Activated CD8-positive, alpha-beta T cell treated with anti-CD3 and anti-CD28 coated beads for 36 hours (primary cell): ENCODE results near the gene CACTIN. TPM values are rescaled to one million over a fixed set of nuclear protein-coding genes. Genes with fewer than 3 reads are reported as not detected.

Experiments used
- ATAC-seq: fragments of 200-7000 bp; cut with Tn5 transposase; one replicate; pipeline ENCODE4 v1.10.0; 2021; ENCODE audit warnings: mild to moderate bottlenecking, moderate library complexity
- CTCF ChIA-PET: fragments of 350-600 bp; sonication (Branson Sonifier 250); formaldehyde crosslinking; loops from one replicate; lab custom pipeline; 2021; ENCODE audit warnings: antibody characterized with exemption; lab: Charles Lee
- POLR2A ChIA-PET: fragments of 350-600 bp; sonication (Branson Sonifier 250); formaldehyde crosslinking; loops from one replicate; lab custom pipeline; 2021; ENCODE audit warnings: antibody characterized with exemption; lab: Charles Lee
- DNase-seq: peaks from one replicate; pipeline ENCODE4 v3.0.0-alpha.2; 2020
- H3K27ac Mint-ChIP-seq: one replicate; pipeline ENCODE4 v1.8.0; 2021; ENCODE audit warnings: mild to moderate bottlenecking, mixed read lengths
- H3K27me3 Mint-ChIP-seq: one replicate; pipeline ENCODE4 v1.8.0; 2021; ENCODE audit warnings: mixed read lengths
- H3K36me3 Mint-ChIP-seq: one replicate; pipeline ENCODE4 v1.8.0; 2021; ENCODE audit warnings: low read depth, mixed read lengths
- H3K4me1 Mint-ChIP-seq: one replicate; pipeline ENCODE4 v1.8.0; 2021; ENCODE audit warnings: low read depth, mixed read lengths
- H3K4me3 Mint-ChIP-seq: one replicate; pipeline ENCODE4 v1.8.0; 2021; ENCODE audit warnings: mild to moderate bottlenecking, moderate library complexity, mixed read lengths
- H3K9me3 Mint-ChIP-seq: one replicate; pipeline ENCODE4 v1.8.0; 2021; ENCODE audit warnings: mixed read lengths
- intact Hi-C: fragments of 100-400 bp; cut with micrococcal nuclease; formaldehyde crosslinking; loops from one replicate; pipeline ENCODE4 v1.10.0; 2022
- total RNA-seq, 2 experiments: library from RNA; stranded (reverse); gene quantifications; one replicate each; pipeline ENCODE4 v1.2.3, GENCODE V29; 2021
- TF ChIP-seq, protein P1 (sequence below): fragments of 200-600 bp; IDR thresholded peaks from one replicate; pipeline ENCODE4 v1.8.0; 2022; ENCODE audit warnings: antibody characterized with exemption, mild to moderate bottlenecking

CACTIN gene
- total RNA-seq, 2 experiments from 2014 or later, result 25.9 to 28.5 TPM

DNA sequence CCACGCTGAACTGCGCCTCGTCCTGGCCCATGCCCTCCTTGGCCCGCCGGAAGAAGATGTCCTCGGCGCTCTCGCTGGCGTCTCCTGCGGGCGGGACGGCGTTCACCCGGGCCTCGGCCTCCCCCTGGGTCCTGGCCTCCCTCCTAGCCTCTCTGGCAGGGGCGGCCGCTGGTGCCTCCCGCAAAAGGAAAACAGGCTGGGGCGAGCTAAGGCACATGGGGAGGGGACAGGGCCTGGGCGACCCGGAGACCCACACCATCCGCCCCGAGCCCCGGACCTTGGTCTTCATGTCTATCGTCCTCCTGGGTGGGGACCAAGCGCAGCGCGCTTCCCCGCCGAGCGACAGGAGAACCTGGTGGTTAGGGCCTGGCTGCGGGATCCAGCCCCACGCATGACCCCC, 14.3 kb downstream of the CACTIN start:
- ChIA-PET POLR2A (no interaction called here), CTCF (interaction anchor here (1.0 kb wide), 1 partner anchor 67 kb away, joined by 3 read pairs; no protein-coding TSS in a partner anchor)
- TF ChIP-seq, protein P1, sequence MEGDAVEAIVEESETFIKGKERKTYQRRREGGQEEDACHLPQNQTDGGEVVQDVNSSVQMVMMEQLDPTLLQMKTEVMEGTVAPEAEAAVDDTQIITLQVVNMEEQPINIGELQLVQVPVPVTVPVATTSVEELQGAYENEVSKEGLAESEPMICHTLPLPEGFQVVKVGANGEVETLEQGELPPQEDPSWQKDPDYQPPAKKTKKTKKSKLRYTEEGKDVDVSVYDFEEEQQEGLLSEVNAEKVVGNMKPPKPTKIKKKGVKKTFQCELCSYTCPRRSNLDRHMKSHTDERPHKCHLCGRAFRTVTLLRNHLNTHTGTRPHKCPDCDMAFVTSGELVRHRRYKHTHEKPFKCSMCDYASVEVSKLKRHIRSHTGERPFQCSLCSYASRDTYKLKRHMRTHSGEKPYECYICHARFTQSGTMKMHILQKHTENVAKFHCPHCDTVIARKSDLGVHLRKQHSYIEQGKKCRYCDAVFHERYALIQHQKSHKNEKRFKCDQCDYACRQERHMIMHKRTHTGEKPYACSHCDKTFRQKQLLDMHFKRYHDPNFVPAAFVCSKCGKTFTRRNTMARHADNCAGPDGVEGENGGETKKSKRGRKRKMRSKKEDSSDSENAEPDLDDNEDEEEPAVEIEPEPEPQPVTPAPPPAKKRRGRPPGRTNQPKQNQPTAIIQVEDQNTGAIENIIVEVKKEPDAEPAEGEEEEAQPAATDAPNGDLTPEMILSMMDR, result no peak
- no peak overlapping the region for H3K4me3 Mint-ChIP-seq
- intact Hi-C loops, result no loop called here
- DNase-seq (no peak), ATAC-seq (no peak)
- no peaks in the 10 kb centered on the region for H3K9me3 Mint-ChIP-seq
- peaks cover 9% of the 10 kb centered on the region for H3K36me3 Mint-ChIP-seq
- H3K27me3 Mint-ChIP-seq, result no peaks in the 10 kb centered on the region
- peaks cover 11% of the 10 kb centered on the region for H3K4me1 Mint-ChIP-seq
- no peak overlapping the region for H3K27ac Mint-ChIP-seq

DNA sequence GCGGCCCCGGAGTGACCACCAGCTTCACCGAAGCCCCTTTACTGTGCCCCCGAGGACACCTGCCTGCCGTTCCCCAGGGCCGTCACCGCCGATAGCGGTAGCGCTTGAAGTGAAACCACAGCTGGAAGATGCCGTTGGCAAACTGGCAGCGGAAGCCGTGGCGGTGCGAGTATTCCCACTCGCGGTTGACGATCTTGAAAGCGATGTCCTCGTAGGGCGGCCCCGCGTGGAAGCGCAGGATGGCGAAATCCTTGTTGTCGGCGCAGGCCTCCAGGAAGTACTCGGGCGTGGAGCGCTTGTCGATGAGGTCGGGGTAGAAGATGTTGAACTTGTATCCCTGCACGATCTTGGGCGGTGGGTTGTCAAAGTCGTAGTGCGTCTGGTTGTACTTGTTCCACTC, 14.7 kb downstream of the CACTIN start:
- Mint-ChIP-seq H3K4me3 (no peak overlapping the region), H3K4me1 (peaks cover 11% of the 10 kb centered on the region), H3K9me3 (no peaks in the 10 kb centered on the region), H3K27ac (no peak overlapping the region), H3K27me3 (no peaks in the 10 kb centered on the region), H3K36me3 (peaks cover 9% of the 10 kb centered on the region)
- intact Hi-C loops, result no loop called here
- POLR2A ChIA-PET, result no interaction called here
- no peak for DNase-seq
- CTCF ChIA-PET, result interaction anchor here (1.0 kb wide), 1 partner anchor 67 kb away, joined by 3 read pairs; no protein-coding TSS in a partner anchor
- ATAC-seq, result no peak
- TF ChIP-seq, protein P1, result no peak

- DNase-seq, result no peak
- Mint-ChIP-seq H3K9me3 (no peaks in the 10 kb centered on the region), H3K36me3 (peaks cover 9% of the 10 kb centered on the region), H3K4me3 (no peak overlapping the region), H3K27me3 (no peaks in the 10 kb centered on the region), H3K4me1 (peaks cover 11% of the 10 kb centered on the region), H3K27ac (no peak overlapping the region)
- CTCF ChIA-PET, result interaction anchor here (0.7 to 1.0 kb wide), 2 partner anchors 64 to 66 kb away, joined by 3 read pairs; no protein-coding TSS in a partner anchor
- intact Hi-C loops, result no loop called here
- POLR2A ChIA-PET, result no interaction called here
- ATAC-seq, result no peak
- TF ChIP-seq, protein P1, result no peak
Observed at GRCh38 chr19:3610745-3611717, 15.6 kb downstream of the CACTIN start.

- POLR2A ChIA-PET, result no interaction called here
- H3K36me3 Mint-ChIP-seq, result peaks cover 9% of the 10 kb centered on the region
- no peak overlapping the region for H3K27ac Mint-ChIP-seq
- TF ChIP-seq, protein P1, result no peak
- no peak overlapping the region for H3K4me3 Mint-ChIP-seq
- DNase-seq, result no peak
- no peaks in the 10 kb centered on the region for H3K27me3 Mint-ChIP-seq
- H3K9me3 Mint-ChIP-seq, result no peaks in the 10 kb centered on the region
- peaks cover 11% of the 10 kb centered on the region for H3K4me1 Mint-ChIP-seq
- intact Hi-C loops, result no loop called here
- CTCF ChIA-PET, result interaction anchor here (0.7 kb wide), 1 partner anchor 63 kb away, joined by 3 read pairs; no protein-coding TSS in a partner anchor
- ATAC-seq, result no peak
Observed at GRCh38 chr19:3609779-3610719, 16.5 kb downstream of the CACTIN start.
